Endothelial cell of umbilical vein (primary cell): ENCODE results near the gene SIDT1. TPM values are rescaled to one million over a fixed set of nuclear protein-coding genes. Genes with fewer than 3 reads are reported as not detected.

Source experiments
- BruUV-seq: library from RNA; stranded (reverse); fragments of 400-500 nt; replicated peaks from 2 replicates; lab custom pipeline; 2021; lab: Mats Ljungman, UMichigan
- CTCF ChIA-PET: fragments of 300-600, 350-600 bp; sonication (Branson Sonifier 250); formaldehyde crosslinking; loops from one replicate; lab custom pipeline; 2021; ENCODE audit warnings: antibody characterized with exemption, inconsistent platforms; lab: Charles Lee
- POLR2A ChIA-PET: fragments of 300-600, 350-600 bp; sonication (Branson Sonifier 250); formaldehyde crosslinking; loops from one replicate; lab custom pipeline; 2021; ENCODE audit warnings: antibody characterized with exemption, inconsistent platforms; lab: Charles Lee
- DNase-seq: peaks from one replicate; pipeline ENCODE4 v3.0.0-alpha.2; 2011; ENCODE audit warnings: low read depth, low spot score
- FAIRE-seq: peaks from 2 replicates; lab custom pipeline; 2011; peaks lifted over from hg19 to GRCh38; lab: Jason Lieb, UNC
- H2AFZ ChIP-seq: 2 replicates; pipeline ENCODE4 v1.6.0; 2012; ENCODE audit warnings: low read depth, low read length, control low read depth, inconsistent platforms
- H3K27ac ChIP-seq: 2 replicates; pipeline ENCODE4 v1.5.1; 2011; ENCODE audit warnings: low read depth, mild to moderate bottlenecking, control low read depth, low read length, moderate library complexity; ENCODE audit not compliant: insufficient read depth
- H3K27me3 ChIP-seq, 2 experiments: 2 replicates each; pipeline versions ENCODE4 v1.6.0 to v1.6.1; 2011; ENCODE audit warnings: low read length in 2 of 2, mixed read lengths in 1 of 2; ENCODE audit not compliant: control insufficient read depth in 2 of 2, insufficient read depth in 2 of 2
- H3K36me3 ChIP-seq, 2 experiments: 2 replicates in 1 of 2; 3 replicates in 1 of 2; pipeline ENCODE4 v1.5.1; 2011; ENCODE audit warnings: low read length in 2 of 2, mild to moderate bottlenecking in 1 of 2, moderate library complexity in 1 of 2; ENCODE audit not compliant: control insufficient read depth in 2 of 2, insufficient read depth in 2 of 2; ENCODE audit errors: extremely low read depth in 1 of 2
- H3K4me1 ChIP-seq: 3 replicates; pipeline ENCODE4 v1.5.1; 2011; ENCODE audit warnings: mild to moderate bottlenecking, low read length; ENCODE audit not compliant: control insufficient read depth, insufficient read depth; ENCODE audit errors: extremely low read depth
- H3K4me2 ChIP-seq: 2 replicates; pipeline ENCODE4 v1.6.1; 2011; ENCODE audit warnings: low read length, control low read depth, mixed read lengths; ENCODE audit not compliant: insufficient read depth
- H3K4me3 ChIP-seq, 3 experiments: fragments of 200-600 bp in 1 of 3; sonication (generic), shearing (Covaris generic) in 1 of 3; replicated peaks in 1 of 3; 2 replicates each; pipeline ENCODE4 v1.5.1; 2011 to 2016; ENCODE audit warnings: control low read depth in 3 of 3, low read length in 3 of 3, mild to moderate bottlenecking in 2 of 3, inconsistent platforms in 1 of 3, low read depth in 1 of 3, moderate library complexity in 1 of 3; ENCODE audit not compliant: insufficient read depth in 1 of 3
- H3K79me2 ChIP-seq: 2 replicates; pipeline ENCODE4 v1.6.0; 2012; ENCODE audit warnings: low read length, inconsistent platforms; ENCODE audit not compliant: control insufficient read depth, insufficient read depth
- H3K9ac ChIP-seq: replicated peaks from 2 replicates; pipeline ENCODE3; 2011; ENCODE audit warnings: low read length, control low read depth; ENCODE audit not compliant: insufficient read depth; ENCODE audit errors: extremely low read depth
- H3K9me1 ChIP-seq: replicated peaks from 3 replicates; pipeline ENCODE4 v1.6.0; 2011; ENCODE audit warnings: mild to moderate bottlenecking, low read length; ENCODE audit not compliant: control insufficient read depth, insufficient read depth; ENCODE audit errors: extremely low read depth
- H3K9me3 ChIP-seq: replicated peaks from 2 replicates; pipeline ENCODE4 v1.5.1; 2012; ENCODE audit warnings: low read length, inconsistent platforms; ENCODE audit not compliant: control insufficient read depth, insufficient read depth
- H4K20me1 ChIP-seq: replicated peaks from 2 replicates; pipeline ENCODE3; 2011; ENCODE audit warnings: mild to moderate bottlenecking, low read length; ENCODE audit not compliant: control insufficient read depth, insufficient read depth; ENCODE audit errors: extremely low read depth
- CTCF ChIP-seq, 2 donors: IDR thresholded peaks; 1 replicate in 1 of 2; 2 replicates in 1 of 2; pipeline ENCODE4 v1.5.1; 2011; ENCODE audit warnings: low read length in 2 of 2, mild to moderate bottlenecking in 2 of 2, moderate library complexity in 2 of 2, control low read depth in 1 of 2, inconsistent platforms in 1 of 2, low read depth in 1 of 2; ENCODE audit not compliant: insufficient read depth in 1 of 2; ENCODE audit errors: extremely low read depth in 1 of 2
- EZH2 ChIP-seq: IDR thresholded peaks from 2 replicates; pipeline ENCODE4 v1.6.1; 2012; ENCODE audit warnings: borderline replicate concordance, low read depth, mild to moderate bottlenecking, moderate library complexity, low read length, inconsistent platforms; ENCODE audit not compliant: severe bottlenecking
- FOS ChIP-seq: IDR thresholded peaks from 2 replicates; pipeline ENCODE4 v1.6.1; 2011; ENCODE audit warnings: mild to moderate bottlenecking, low read length, moderate library complexity, borderline replicate concordance; ENCODE audit not compliant: insufficient read depth
- GATA2 ChIP-seq: IDR thresholded peaks from 2 replicates; pipeline ENCODE4 v1.7.0; 2011; ENCODE audit warnings: low read depth, mild to moderate bottlenecking, moderate library complexity, mixed read lengths, low read length; ENCODE audit not compliant: insufficient read length, insufficient read depth
- JUN ChIP-seq: IDR thresholded peaks from 2 replicates; pipeline ENCODE4 v1.6.1; 2011; ENCODE audit warnings: borderline replicate concordance, low read depth; ENCODE audit not compliant: insufficient read length, insufficient read depth
- MAX ChIP-seq: IDR thresholded peaks from 2 replicates; pipeline ENCODE4 v1.6.1; 2011; ENCODE audit not compliant: insufficient read depth, insufficient read length
- MYC ChIP-seq: IDR thresholded peaks from one replicate; pipeline ENCODE4 v1.6.1; 2011; ENCODE audit warnings: mild to moderate bottlenecking, low read depth, low read length
- POLR2A ChIP-seq: IDR thresholded peaks from 2 replicates; pipeline ENCODE4 v1.6.1; 2012; ENCODE audit warnings: low read depth, mild to moderate bottlenecking, control low read depth, low read length
- POLR2AphosphoS5 ChIP-seq: IDR thresholded peaks from 2 replicates; pipeline ENCODE4 v1.6.1; 2012; ENCODE audit warnings: low read depth, mild to moderate bottlenecking, control low read depth, low read length, moderate library complexity; ENCODE audit not compliant: insufficient read depth
- dilution Hi-C: fragments of 300-500 bp; cut with MboI; formaldehyde crosslinking; loops from one replicate; pipeline ENCODE4 v1.15.0; 2019; ENCODE audit warnings: low sequenced_read_pairs; ENCODE audit not compliant: extremely low pct_ligation_motif_present
- intact Hi-C: fragments of 100-400 bp; cut with micrococcal nuclease; formaldehyde crosslinking; loops from one replicate; pipeline ENCODE4 v1.10.0; 2022
- polyA plus RNA-seq, 4 experiments: library from polyadenylated mRNA; depleted of rRNA in 3 of 4; stranded (reverse) in 3 of 4; unstranded in 1 of 4; fragments of >200 nt; gene quantifications; 2 replicates each; pipeline versions ENCODE4 v1.2.1 to v1.2.3, GENCODE V29; 2011 to 2012; ENCODE audit warnings: missing spikeins in 1 of 4
- total RNA-seq: library from RNA; stranded (reverse); gene quantifications from 2 replicates; pipeline ENCODE4 v1.2.3, GENCODE V29; 2021

The SIDT1 gene
- total and polyA plus RNA-seq, 2 donors (not counting 3 experiments of a cell fraction or from before 2014, with no cell fraction given), result 0.07 TPM; not detected in 1

GRCh38 chr3:113585228-113585627, 52.9 kb downstream of the SIDT1 start:
- Histone ChIP-seq H3K36me3 (no peaks in the 10 kb centered on the region), H3K79me2 (no peaks in the 10 kb centered on the region), H3K4me1 (no peaks in the 10 kb centered on the region), H3K4me2 (no peak overlapping the region), H3K9ac (no peak overlapping the region), H3K27me3 (peaks cover 14 to 35% of the 10 kb centered on the region in 2 experiments), H3K9me1 (no peaks in the 10 kb centered on the region), H3K27ac (no peak overlapping the region), H4K20me1 (no peaks in the 10 kb centered on the region), H3K9me3 (no peaks in the 10 kb centered on the region), H3K4me3 (no peak overlapping the region), H2AFZ (no peak overlapping the region)
- dilution Hi-C loops, result no loop called here
- intact Hi-C loops, result no loop called here
- no peak for TF ChIP-seq POLR2A
- no peak for TF ChIP-seq JUN
- no peak for TF ChIP-seq FOS
- TF ChIP-seq MYC, result no peak
- TF ChIP-seq CTCF (IDR thresholded peaks at IDR 0.05; ENCODE audit: extremely low read depth in 1 of 2, insufficient read depth in 1 of 2, low read depth in 1 of 2, low read length in 2 of 2), result no peak
- TF ChIP-seq EZH2, result no peak
- TF ChIP-seq GATA2, result no peak
- TF ChIP-seq MAX, result no peak
- TF ChIP-seq POLR2AphosphoS5, result no peak
- ChIA-PET POLR2A (no interaction called here), CTCF (no interaction called here)
- BruUV-seq, result no TSS peak
- DNase-seq (no peak), FAIRE-seq (no peak)
